ENCODE results near the gene F8. TPM values are rescaled to one million over a fixed set of nuclear protein-coding genes. Genes with fewer than 3 reads are reported as not detected.

Gene F8
- total and polyA plus RNA-seq, 5 experiments from 2014 or later, result 1.1 to 5.5 (median 2.4) TPM

GRCh38 chrX:154998204-154998880 is 24.2 kb downstream of the F8 start:
- no peak for ATAC-seq
- Mint-ChIP-seq H3K4me1 (no peaks in the 10 kb centered on the region), H3K27me3 (peaks cover 0 to 4% (median 0%) of the 10 kb centered on the region in 5 donors), H3K36me3 (no peaks in the 10 kb centered on the region), H3K9me3 (no peaks in the 10 kb centered on the region), H3K4me3 (no peak overlapping the region), H3K27ac (no peak overlapping the region)
- POLR2A ChIA-PET, result no interaction called here
- no peak for DNase-seq

DNA sequence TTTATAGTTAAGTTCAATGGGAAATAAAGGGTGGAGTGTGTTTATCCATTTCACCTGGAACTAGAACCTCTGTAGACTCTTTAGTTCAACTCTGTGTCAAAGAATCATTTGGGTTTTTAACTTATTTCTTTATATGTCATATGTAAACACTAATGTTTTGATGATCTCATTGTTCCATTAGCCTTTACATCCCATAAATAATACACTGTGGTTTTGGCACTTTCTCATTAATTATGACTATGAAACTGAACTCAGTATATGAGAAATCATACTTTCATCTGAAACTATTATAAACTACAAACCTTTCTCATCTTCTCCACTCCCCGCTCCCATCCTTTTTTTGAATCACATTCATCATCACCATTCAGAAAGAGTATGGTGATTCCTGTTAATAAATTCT is 31.0 kb downstream of the F8 start:
- DNase-seq (no peak), ATAC-seq (no peak)
- no peaks in the 10 kb centered on the region for H3K36me3 Mint-ChIP-seq
- H3K4me3 Mint-ChIP-seq, result no peak overlapping the region
- H3K27ac Mint-ChIP-seq, result no peak overlapping the region
- peaks cover 0 to 4% (median 0%) of the 10 kb centered on the region in 5 donors for H3K27me3 Mint-ChIP-seq
- H3K4me1 Mint-ChIP-seq, result no peaks in the 10 kb centered on the region
- POLR2A ChIA-PET, result no interaction called here
- no peaks in the 10 kb centered on the region for H3K9me3 Mint-ChIP-seq

GRCh38 chrX:154991039-154991438 is 31.5 kb downstream of the F8 start:
- POLR2A ChIA-PET, result no interaction called here
- H3K9me3 Mint-ChIP-seq, result no peaks in the 10 kb centered on the region
- ATAC-seq, result no peak
- H3K27me3 Mint-ChIP-seq, result peaks cover 0 to 4% (median 0%) of the 10 kb centered on the region in 5 donors
- no peak overlapping the region for H3K4me3 Mint-ChIP-seq
- H3K36me3 Mint-ChIP-seq, result no peaks in the 10 kb centered on the region
- H3K27ac Mint-ChIP-seq, result no peak overlapping the region
- H3K4me1 Mint-ChIP-seq, result no peaks in the 10 kb centered on the region
- no peak for DNase-seq

- DNase-seq, result no peak
- no peak overlapping the region for H3K27ac Mint-ChIP-seq
- ATAC-seq, result no peak
- H3K9me3 Mint-ChIP-seq, result no peaks in the 10 kb centered on the region
- POLR2A ChIA-PET, result no interaction called here
- H3K27me3 Mint-ChIP-seq, result peaks cover 0 to 4% (median 0%) of the 10 kb centered on the region in 5 donors
- no peaks in the 10 kb centered on the region for H3K4me1 Mint-ChIP-seq
- no peak overlapping the region for H3K4me3 Mint-ChIP-seq
- no peaks in the 10 kb centered on the region for H3K36me3 Mint-ChIP-seq
These were observed 32.0 kb downstream of the F8 start for GRCh38 chrX:154990496-154990895.

- Mint-ChIP-seq H3K4me3 (no peak overlapping the region), H3K4me1 (no peaks in the 10 kb centered on the region), H3K36me3 (no peaks in the 10 kb centered on the region), H3K9me3 (no peaks in the 10 kb centered on the region), H3K27ac (no peak overlapping the region), H3K27me3 (peaks cover 0 to 4% (median 0%) of the 10 kb centered on the region in 5 donors)
- POLR2A ChIA-PET, result no interaction called here
- no peak for DNase-seq
- ATAC-seq, result no peak
These were observed 33.8 kb downstream of the F8 start for GRCh38 chrX:154988719-154989118.

GRCh38 chrX:154987940-154988339 is 34.6 kb downstream of the F8 start:
- Mint-ChIP-seq H3K27ac (no peak overlapping the region), H3K4me3 (no peak overlapping the region), H3K27me3 (peaks cover 0 to 4% (median 0%) of the 10 kb centered on the region in 5 donors), H3K4me1 (no peaks in the 10 kb centered on the region), H3K36me3 (no peaks in the 10 kb centered on the region), H3K9me3 (no peaks in the 10 kb centered on the region)
- POLR2A ChIA-PET, result no interaction called here
- no peak for ATAC-seq
- no peak for DNase-seq

GRCh38 chrX:154986826-154987575 is 35.5 kb downstream of the F8 start:
- DNase-seq (peak in 1 of 10 donors; percentile 3), ATAC-seq (no peak)
- no peak overlapping the region for H3K4me3 Mint-ChIP-seq
- no peak overlapping the region for H3K27ac Mint-ChIP-seq
- no peaks in the 10 kb centered on the region for H3K4me1 Mint-ChIP-seq
- no peaks in the 10 kb centered on the region for H3K36me3 Mint-ChIP-seq
- no peaks in the 10 kb centered on the region for H3K9me3 Mint-ChIP-seq
- peaks cover 0 to 4% (median 0%) of the 10 kb centered on the region in 5 donors for H3K27me3 Mint-ChIP-seq
- POLR2A ChIA-PET, result no interaction called here

GRCh38 chrX:154981116-154981411 is 41.5 kb downstream of the F8 start:
- Mint-ChIP-seq H3K27ac (peak overlapping the region in 9 of 10 donors; percentile 34 to 96 (median 91)), H3K4me1 (peaks cover 0 to 10% (median 6%) of the 10 kb centered on the region in 4 donors), H3K9me3 (peaks cover 0 to 15% (median 6%) of the 10 kb centered on the region in 9 donors), H3K36me3 (peaks cover 0 to 7% (median 0%) of the 10 kb centered on the region in 3 donors), H3K4me3 (peak overlapping the region; percentile 72 to 89 (median 86)), H3K27me3 (no peaks in the 10 kb centered on the region)
- ATAC-seq, result peak; percentile 41 to 45
- POLR2A ChIA-PET, result no interaction called here
- no peak for DNase-seq

- H3K27me3 Mint-ChIP-seq, result no peaks in the 10 kb centered on the region
- H3K4me3 Mint-ChIP-seq, result peak overlapping the region; percentile 72 to 89 (median 86)
- POLR2A ChIA-PET, result interaction anchor here (0.8 kb wide), 1 partner anchor 71 kb away, joined by 3 read pairs; no protein-coding TSS in a partner anchor
- peaks cover 0 to 15% (median 6%) of the 10 kb centered on the region in 9 donors for H3K9me3 Mint-ChIP-seq
- H3K27ac Mint-ChIP-seq, result peak overlapping the region; percentile 34 to 96 (median 90)
- peak; percentile 44 to 87 (median 74) for DNase-seq
- peaks cover 0 to 7% (median 0%) of the 10 kb centered on the region in 3 donors for H3K36me3 Mint-ChIP-seq
- peak; percentile 97 to 99 for ATAC-seq
- peaks cover 0 to 10% (median 6%) of the 10 kb centered on the region in 4 donors for H3K4me1 Mint-ChIP-seq
These were observed 42.0 kb downstream of the F8 start for GRCh38 chrX:154980330-154981115.

DNA sequence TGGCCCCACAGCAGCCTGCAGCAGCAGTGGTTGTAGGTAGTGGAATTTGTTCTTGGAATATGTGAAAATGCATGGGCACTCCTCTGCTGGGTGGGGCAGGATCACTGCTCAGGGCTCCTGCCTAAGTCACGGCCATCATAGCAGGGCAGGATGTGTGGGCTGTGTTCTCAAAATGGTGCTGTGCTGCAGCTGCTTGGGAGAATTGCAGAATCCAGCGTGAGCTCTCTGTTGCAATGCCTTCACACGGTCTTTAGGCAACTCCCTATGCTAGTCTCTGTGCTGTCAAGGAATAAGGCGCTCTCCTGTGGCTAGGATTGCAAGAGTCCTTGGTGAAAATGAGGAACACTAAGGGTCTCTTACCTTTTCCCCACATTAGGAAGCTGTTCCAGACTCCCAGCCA is 42.9 kb downstream of the F8 start:
- DNase-seq (no peak), ATAC-seq (no peak)
- POLR2A ChIA-PET, result no interaction called here
- Mint-ChIP-seq H3K36me3 (peaks cover 0 to 7% (median 0%) of the 10 kb centered on the region in 3 donors), H3K27me3 (no peaks in the 10 kb centered on the region), H3K27ac (peak overlapping the region in 1 of 10 donors; percentile 19), H3K9me3 (peaks cover 0 to 15% (median 6%) of the 10 kb centered on the region in 9 donors), H3K4me3 (no peak overlapping the region), H3K4me1 (peaks cover 0 to 10% (median 6%) of the 10 kb centered on the region in 4 donors)

- no peaks in the 10 kb centered on the region for H3K36me3 Mint-ChIP-seq
- no peaks in the 10 kb centered on the region for H3K9me3 Mint-ChIP-seq
- peaks cover 0 to 1% (median 0%) of the 10 kb centered on the region in 5 donors for H3K27me3 Mint-ChIP-seq
- ATAC-seq (no peak), DNase-seq (no peak)
- H3K4me3 Mint-ChIP-seq, result no peak overlapping the region
- POLR2A ChIA-PET, result no interaction called here
- no peaks in the 10 kb centered on the region for H3K4me1 Mint-ChIP-seq
- no peak overlapping the region for H3K27ac Mint-ChIP-seq
These were observed 54.2 kb downstream of the F8 start for GRCh38 chrX:154968353-154968752.

DNA sequence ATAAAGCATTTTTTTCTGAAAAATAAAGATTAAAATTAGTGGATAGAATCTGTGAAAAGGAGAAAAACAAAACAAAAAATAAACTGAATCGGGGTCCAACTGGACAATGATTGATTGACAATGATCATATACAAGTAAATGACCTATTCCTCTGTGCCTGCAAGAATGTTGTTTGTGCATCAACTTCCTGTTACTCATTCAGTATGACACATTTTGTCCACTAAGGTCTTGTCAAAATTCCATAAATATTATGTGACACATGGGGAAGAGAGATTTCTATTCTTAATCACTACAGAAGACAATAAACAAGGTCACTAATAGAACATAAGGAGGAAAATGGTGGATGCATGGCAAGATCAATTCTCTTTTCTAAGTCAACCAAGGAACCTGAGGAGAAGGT is 54.9 kb downstream of the F8 start:
- DNase-seq, result no peak
- H3K9me3 Mint-ChIP-seq, result no peaks in the 10 kb centered on the region
- H3K27ac Mint-ChIP-seq, result no peak overlapping the region
- H3K36me3 Mint-ChIP-seq, result no peaks in the 10 kb centered on the region
- H3K27me3 Mint-ChIP-seq, result peaks cover 0 to 1% (median 0%) of the 10 kb centered on the region in 5 donors
- ATAC-seq, result no peak
- no peaks in the 10 kb centered on the region for H3K4me1 Mint-ChIP-seq
- POLR2A ChIA-PET, result no interaction called here
- no peak overlapping the region for H3K4me3 Mint-ChIP-seq

DNA sequence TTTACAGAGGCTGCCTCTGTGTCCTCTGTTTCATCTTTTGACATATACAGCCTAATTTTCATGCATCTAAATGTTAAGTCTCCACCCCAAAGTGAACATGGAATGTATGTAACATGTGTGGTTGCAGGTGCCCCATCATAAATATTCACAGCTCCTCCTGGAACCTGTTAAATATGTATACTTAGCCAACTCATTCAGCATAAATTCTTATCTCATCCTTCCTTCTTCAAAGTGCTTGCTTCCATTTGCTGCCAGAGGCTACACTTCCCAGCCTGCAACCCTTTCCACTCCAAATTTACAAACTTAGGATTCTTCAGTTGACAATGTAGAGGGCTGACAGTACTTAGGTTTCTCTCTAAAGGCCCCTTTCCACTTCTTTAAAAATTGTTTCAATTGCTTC is 60.6 kb downstream of the F8 start:
- peaks cover 0 to 3% (median 0%) of the 10 kb centered on the region in 3 donors for H3K36me3 Mint-ChIP-seq
- H3K9me3 Mint-ChIP-seq, result peaks cover 0 to 2% (median 0%) of the 10 kb centered on the region in 9 donors
- H3K27me3 Mint-ChIP-seq, result peaks cover 0 to 6% (median 0%) of the 10 kb centered on the region in 5 donors
- H3K27ac Mint-ChIP-seq, result peak overlapping the region in 1 of 10 donors; percentile 35
- H3K4me3 Mint-ChIP-seq, result no peak overlapping the region
- ATAC-seq (no peak), DNase-seq (no peak)
- no peaks in the 10 kb centered on the region for H3K4me1 Mint-ChIP-seq
- POLR2A ChIA-PET, result no interaction called here
